Stimulated activated CD4-positive, alpha-beta T cell treated with anti-CD3 and anti-CD28 coated beads, Interleukin-1b, Interleukin-23, amount 100 ng/mL, for 24 hours (primary cell): ENCODE measurements around the gene MRPL12.

ENCODE experiments used
- DNase-seq, 4 experiments: peaks; one replicate each; pipeline ENCODE4 v3.0.0-alpha.2; 2020; ENCODE audit warnings: low read depth in 4 of 4, low spot score in 1 of 4

MRPL12 gene

GRCh38 chr17:81682565-81683207 lies 20.5 kb upstream of the MRPL12 start:
- no peak for DNase-seq

DNA sequence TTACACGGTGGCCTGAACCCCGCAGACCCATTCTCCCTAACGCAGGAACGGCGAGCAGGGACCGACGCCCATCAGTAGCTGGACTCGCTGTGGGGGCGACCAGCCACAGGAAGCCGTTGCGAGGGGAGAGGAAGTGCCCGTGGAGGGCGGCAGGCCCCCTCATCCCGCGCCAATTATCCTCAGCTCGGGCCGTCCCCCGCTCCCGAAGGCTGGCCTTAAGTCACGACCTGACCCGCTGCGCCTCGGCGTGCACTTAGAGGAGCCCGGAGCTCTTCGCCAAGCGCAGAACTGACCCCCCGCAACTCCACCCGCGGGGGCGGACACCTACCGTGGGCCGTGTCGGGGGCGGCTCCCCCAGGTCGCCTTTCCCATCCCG lies 20.0 kb upstream of the MRPL12 start:
- no peak for DNase-seq

- DNase-seq, result peak; percentile 88 to 96 (median 90)
Observed at GRCh38 chr17:81683584-81684441, 19.4 kb upstream of the MRPL12 start, which contains the start of the genes ARL16 and HGS. Gene ARL16 (minus strand): TSS chr17:81683797. CDS start chr17:81683753, 44 bp downstream. Gene HGS (plus strand): TSS chr17:81684011. CDS start chr17:81684067, 56 bp downstream.

DNA sequence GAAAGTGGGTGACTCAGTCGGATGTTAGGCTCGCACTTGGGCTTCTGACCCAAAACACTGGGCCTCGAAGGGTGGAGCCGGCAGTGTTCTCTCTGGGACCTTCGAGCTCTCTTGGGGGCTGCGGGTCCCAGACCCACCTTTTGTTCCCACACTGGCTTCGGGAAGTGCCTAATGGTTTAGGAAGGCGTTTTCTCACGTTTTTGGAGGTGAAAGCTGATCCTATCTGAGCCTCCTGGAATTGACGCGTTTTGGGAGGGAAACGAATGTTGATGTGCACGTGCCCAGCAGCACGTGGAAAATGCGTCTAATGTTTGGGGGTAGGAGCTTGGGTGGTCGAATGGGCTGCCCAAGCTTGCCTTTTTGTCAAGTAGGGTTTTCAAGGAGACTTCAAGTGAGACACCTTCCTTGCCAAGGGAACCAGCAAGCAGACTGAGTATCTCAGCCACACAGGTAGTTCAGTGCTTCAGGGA lies 18.7 kb upstream of the MRPL12 start:
- no peak for DNase-seq

DNA sequence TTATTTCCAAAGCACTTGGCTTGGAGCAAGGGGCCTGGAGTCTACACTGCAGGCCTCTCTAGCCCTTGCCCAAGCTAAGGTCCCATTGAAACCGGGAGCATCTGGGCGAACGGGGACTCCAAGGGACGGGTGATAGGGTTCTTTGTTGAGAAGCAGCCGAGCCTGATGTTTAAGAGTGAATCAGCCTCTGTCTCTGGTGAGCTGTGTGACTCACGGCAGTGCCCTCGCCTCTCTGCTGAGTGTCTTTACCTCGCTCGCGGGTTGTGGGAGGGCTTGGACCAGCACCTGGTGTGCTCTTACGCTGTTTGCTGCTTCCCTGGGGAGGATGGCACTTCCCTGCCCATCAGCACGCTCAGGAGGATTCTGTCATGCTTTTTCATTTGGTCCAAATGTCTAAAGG lies 18.1 kb upstream of the MRPL12 start:
- DNase-seq, result peak in 1 of 4 experiments; percentile 46

- DNase-seq, result no peak
Observed at GRCh38 chr17:81686614-81687013, 16.6 kb upstream of the MRPL12 start.

DNA sequence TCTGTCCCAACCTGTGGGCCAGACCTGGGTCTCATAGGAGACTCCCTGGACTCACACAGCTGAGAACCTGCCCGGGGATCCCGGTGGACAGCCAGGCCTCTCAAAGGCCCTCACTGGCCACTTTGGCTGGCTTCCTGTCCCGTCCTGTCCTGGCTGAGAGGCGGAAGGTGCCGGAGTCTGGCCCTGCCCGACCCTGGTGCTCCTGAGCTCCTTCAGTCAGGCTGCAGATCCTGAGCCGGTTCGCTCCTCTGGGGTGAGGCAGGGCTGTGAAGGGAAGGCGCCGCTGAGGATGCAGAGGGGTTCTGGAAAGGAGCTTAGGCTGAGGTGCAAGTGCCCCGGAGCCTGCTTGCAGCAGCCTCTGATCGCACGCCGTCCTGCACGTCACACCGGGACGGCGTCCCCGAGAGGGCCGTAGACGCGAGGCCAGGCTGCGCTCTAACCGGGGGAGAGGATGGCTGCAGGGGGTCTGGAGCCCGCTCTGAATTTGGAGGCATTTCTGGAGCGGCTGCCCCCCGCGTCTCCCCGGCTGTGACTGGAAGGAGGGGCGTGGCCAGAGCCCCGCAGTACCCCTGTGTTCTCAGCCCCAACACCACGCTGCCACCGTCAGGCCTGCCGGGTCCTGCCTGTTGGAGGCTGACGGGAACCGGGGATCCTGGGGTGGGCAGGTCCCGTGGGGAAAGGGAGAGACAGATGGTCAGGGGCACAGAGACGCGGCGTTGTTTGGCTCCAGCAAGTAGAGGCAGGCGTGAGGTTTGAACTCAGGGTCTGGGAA lies 15.2 kb upstream of the MRPL12 start:
- DNase-seq, result no peak

DNA sequence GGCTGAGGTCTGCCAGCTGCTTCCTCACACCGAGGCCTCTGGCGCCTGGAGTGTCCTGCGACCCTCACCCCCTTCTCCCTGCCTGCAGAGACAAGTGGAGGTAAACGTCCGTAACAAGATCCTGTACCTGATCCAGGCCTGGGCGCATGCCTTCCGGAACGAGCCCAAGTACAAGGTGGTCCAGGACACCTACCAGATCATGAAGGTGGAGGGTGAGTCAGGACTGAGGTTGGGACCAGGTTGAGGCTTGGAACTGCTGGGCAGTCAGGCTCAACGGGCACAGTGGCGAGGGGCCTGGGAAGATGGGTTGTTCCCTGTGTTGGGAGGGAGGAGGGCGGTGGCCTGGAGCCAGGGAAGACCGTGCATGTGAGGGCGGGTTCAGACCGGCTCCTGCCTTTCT lies 14.6 kb upstream of the MRPL12 start:
- DNase-seq, result no peak

DNA sequence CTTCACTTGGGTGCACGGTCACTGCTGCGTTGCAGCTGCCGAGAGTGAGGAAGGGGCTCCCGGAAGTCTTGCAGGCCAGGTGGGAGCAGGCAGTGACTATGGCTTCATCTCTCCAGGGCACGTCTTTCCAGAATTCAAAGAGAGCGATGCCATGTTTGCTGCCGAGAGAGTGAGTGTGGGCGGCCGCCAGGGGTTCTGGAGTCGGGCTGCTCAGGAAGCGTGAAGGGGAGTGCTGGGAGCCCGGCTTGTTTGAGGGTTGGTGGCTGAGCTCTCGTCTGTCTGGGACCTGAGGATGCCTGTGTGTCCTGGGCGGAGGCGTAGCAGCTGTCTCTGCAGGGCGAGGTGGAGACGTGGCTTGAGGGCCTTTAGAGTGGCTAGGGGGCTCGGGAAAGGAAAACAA lies 13.1 kb upstream of the MRPL12 start:
- no peak for DNase-seq

DNA sequence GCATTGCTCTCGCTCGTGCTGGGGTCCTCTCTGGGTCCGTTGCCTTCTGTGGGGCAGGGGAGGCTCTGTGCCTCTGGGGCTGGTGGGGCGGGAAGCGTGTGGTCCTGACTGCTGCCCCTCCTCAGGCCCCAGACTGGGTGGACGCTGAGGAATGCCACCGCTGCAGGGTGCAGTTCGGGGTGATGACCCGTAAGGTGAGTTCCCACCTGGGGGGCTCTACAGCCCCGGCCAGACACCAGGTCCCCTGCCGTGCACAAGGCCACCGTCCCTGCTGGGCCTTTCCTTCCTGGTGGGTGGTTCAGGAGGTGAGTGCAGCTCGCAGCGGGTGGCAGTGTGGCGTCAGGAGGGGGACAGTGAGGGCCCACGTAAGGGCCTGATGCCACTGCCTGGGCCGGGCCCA lies 12.6 kb upstream of the MRPL12 start:
- DNase-seq, result no peak

GRCh38 chr17:81691196-81691595 lies 12.0 kb upstream of the MRPL12 start:
- no peak for DNase-seq

DNA sequence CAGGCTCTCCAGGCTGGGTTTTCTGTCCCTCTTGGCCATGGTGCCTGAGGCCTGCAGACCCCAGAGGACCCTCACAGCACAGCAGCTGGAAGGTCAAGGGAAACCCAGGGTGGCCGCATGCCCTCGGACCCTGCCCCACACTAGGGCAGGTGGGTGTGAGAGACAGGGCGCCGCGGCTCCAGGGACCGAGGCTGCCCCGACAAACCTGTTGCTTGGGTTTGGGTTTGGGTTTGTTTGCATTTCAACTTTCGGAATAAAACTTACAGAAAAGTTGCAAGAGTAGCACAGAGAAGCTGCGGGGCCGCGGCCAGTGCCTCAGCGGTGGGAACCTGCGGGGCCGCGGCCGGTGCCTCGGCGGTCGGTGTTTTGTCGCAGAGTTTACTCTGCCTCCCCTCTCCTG lies 11.6 kb upstream of the MRPL12 start:
- DNase-seq, result no peak

DNA sequence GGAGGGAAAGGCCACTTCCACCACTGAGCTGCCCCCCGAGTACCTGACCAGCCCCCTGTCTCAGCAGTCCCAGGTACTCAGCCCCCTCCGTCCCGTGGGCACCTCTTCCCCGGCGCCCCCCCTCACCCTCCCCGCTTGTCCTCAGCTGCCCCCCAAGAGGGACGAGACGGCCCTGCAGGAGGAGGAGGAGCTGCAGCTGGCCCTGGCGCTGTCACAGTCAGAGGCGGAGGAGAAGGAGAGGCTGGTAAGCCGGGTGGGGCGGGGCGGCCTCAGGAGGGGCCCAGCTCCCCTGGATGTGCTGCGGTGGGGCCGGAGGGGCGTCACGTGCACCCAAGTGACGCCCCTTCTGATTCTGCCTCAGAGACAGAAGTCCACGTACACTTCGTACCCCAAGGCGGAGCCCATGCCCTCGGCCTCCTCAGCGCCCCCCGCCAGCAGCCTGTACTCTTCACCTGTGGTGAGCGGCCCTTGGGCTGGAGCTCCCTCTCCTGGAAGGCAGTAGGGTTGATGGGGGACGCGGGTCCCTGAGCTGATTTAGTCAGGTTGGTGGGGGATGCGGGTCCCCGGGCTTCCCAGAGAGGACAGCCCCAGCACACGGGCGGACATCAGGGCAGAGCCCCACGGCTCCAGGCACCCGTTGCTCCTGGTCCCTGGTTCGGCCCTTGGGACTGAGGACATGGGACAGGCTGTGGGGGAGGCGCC lies 9.5 kb upstream of the MRPL12 start:
- DNase-seq, result no peak

- no peak for DNase-seq
Observed at GRCh38 chr17:81694810-81695209, 8.4 kb upstream of the MRPL12 start.

GRCh38 chr17:81695211-81695610 lies 8.0 kb upstream of the MRPL12 start:
- DNase-seq, result no peak

- DNase-seq, result no peak
Observed at GRCh38 chr17:81695801-81696200, 7.4 kb upstream of the MRPL12 start.

DNA sequence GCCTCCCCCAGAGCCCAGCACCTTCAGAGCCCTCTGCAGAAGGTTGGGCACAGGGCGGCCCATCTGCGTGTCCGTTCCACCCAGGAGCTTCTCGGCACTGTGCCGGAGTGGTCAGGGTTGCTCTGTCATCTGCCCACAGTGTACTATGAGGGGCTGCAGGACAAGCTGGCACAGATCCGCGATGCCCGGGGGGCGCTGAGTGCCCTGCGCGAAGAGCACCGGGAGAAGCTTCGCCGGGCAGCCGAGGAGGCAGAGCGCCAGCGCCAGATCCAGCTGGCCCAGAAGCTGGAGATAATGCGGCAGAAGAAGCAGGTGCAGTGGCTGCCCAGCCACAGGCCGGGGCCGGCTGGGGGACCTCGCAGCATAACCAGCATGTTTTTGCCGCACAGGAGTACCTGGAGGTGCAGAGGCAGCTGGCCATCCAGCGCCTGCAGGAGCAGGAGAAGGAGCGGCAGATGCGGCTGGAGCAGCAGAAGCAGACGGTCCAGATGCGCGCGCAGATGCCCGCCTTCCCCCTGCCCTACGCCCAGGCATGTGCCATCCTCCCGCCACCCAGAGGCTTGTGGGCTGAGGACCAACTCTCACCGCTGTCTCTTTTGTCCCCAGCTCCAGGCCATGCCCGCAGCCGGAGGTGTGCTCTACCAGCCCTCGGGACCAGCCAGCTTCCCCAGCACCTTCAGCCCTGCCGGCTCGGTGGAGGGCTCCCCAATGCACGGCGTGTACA lies 6.8 kb upstream of the MRPL12 start:
- no peak for DNase-seq

- DNase-seq, result no peak
Observed at GRCh38 chr17:81697261-81698044, 5.7 kb upstream of the MRPL12 start.
